RWPE2 (cell line): ENCODE results near the gene ITGA8.

Experiments used
- ATAC-seq: fragments of 200-7000 bp; cut with Tn5 transposase; 3 replicates; pipeline ENCODE4 v1.9.1; 2021; ENCODE audit warnings: low read depth
- DNase-seq: peaks from one replicate; pipeline ENCODE4 v3.0.0-alpha.2; 2020; ENCODE audit warnings: low spot score
- H3K27ac ChIP-seq: fragments of 450-650 bp; 2 replicates; pipeline ENCODE4 v1.5.1; 2017; ENCODE audit warnings: mild to moderate bottlenecking; ENCODE audit not compliant: poor library complexity, severe bottlenecking
- H3K27me3 ChIP-seq: fragments of 250-450 bp; sonication (Bioruptor Pico); 2 replicates; pipeline ENCODE4 v1.5.1; 2021; ENCODE audit warnings: mild to moderate bottlenecking, moderate library complexity; ENCODE audit not compliant: insufficient read depth, poor library complexity, severe bottlenecking
- H3K36me3 ChIP-seq: fragments of 250-450 bp; sonication (Bioruptor Pico); 2 replicates; pipeline ENCODE4 v1.5.1; 2020; ENCODE audit warnings: low read depth, mild to moderate bottlenecking, moderate library complexity
- H3K4me1 ChIP-seq: fragments of 250-450 bp; sonication (Bioruptor Pico); 2 replicates; pipeline ENCODE4 v1.5.1; 2021; ENCODE audit warnings: mild to moderate bottlenecking, moderate library complexity; ENCODE audit not compliant: insufficient read depth, poor library complexity, severe bottlenecking
- H3K4me3 ChIP-seq: fragments of 250-450 bp; sonication (Bioruptor Pico); 2 replicates; pipeline ENCODE4 v1.5.1; 2021; ENCODE audit warnings: mild to moderate bottlenecking, moderate library complexity; ENCODE audit not compliant: severe bottlenecking
- H3K9me3 ChIP-seq: fragments of 250-450 bp; sonication (Bioruptor Pico); 2 replicates; pipeline ENCODE4 v1.5.1; 2021; ENCODE audit warnings: mild to moderate bottlenecking, moderate library complexity; ENCODE audit not compliant: severe bottlenecking
- TF ChIP-seq, protein P1 (sequence below): fragments of 450-650 bp; IDR thresholded peaks from one replicate; pipeline ENCODE4 v1.5.1; 2017; ENCODE audit warnings: mild to moderate bottlenecking, moderate library complexity; ENCODE audit not compliant: poor library complexity, severe bottlenecking

The ITGA8 gene

DNA sequence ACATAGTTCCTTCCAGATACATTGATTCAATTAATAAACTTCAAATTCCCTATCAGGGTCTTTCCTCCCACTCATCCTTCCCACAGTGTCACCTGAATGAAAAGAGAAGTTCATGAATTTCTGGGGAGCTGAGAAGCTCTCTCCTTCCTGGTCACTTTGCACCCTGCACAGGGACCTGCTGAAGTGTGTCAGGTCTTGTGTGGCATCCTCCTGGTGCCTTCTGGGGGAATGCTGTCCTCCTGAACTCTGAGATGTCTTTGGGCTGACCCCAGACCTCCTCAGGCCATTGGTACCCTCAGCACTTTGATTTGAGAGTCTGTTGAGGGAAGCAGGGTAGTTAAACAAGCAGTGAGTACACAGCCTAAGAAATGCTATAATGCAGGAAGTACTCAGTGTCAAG is 39.5 kb upstream of the ITGA8 start:
- Histone ChIP-seq H3K27me3 (no peaks in the 10 kb centered on the region), H3K4me3 (no peak overlapping the region), H3K9me3 (no peaks in the 10 kb centered on the region), H3K36me3 (no peaks in the 10 kb centered on the region), H3K4me1 (no peaks in the 10 kb centered on the region), H3K27ac (no peak overlapping the region)
- TF ChIP-seq, protein P1, sequence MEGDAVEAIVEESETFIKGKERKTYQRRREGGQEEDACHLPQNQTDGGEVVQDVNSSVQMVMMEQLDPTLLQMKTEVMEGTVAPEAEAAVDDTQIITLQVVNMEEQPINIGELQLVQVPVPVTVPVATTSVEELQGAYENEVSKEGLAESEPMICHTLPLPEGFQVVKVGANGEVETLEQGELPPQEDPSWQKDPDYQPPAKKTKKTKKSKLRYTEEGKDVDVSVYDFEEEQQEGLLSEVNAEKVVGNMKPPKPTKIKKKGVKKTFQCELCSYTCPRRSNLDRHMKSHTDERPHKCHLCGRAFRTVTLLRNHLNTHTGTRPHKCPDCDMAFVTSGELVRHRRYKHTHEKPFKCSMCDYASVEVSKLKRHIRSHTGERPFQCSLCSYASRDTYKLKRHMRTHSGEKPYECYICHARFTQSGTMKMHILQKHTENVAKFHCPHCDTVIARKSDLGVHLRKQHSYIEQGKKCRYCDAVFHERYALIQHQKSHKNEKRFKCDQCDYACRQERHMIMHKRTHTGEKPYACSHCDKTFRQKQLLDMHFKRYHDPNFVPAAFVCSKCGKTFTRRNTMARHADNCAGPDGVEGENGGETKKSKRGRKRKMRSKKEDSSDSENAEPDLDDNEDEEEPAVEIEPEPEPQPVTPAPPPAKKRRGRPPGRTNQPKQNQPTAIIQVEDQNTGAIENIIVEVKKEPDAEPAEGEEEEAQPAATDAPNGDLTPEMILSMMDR, result no peak
- no peak for DNase-seq
- no peak for ATAC-seq

DNA sequence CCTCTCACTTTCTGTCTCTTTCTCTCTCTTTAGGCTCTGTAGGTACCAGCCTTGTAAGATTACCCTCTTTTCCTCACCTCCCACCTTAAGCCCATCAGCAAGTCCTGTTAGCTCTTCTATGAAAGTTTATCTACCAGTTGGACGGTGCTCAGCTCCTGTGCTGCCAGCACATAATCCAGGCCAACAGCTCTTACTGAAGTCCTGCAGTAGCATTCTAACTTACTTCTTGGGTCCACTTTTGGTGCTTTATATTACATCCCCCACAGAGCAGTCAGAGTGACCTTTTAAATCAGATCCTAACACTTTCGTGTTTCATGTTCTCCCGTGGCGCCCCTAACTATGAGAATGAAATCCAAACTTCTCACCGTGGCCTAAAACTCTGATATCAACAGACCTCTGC is 38.9 kb upstream of the ITGA8 start:
- Histone ChIP-seq H3K9me3 (no peaks in the 10 kb centered on the region), H3K36me3 (no peaks in the 10 kb centered on the region), H3K27ac (no peak overlapping the region), H3K4me3 (no peak overlapping the region), H3K27me3 (no peaks in the 10 kb centered on the region), H3K4me1 (no peaks in the 10 kb centered on the region)
- DNase-seq, result no peak
- TF ChIP-seq, protein P1, result no peak
- ATAC-seq, result no peak

DNA sequence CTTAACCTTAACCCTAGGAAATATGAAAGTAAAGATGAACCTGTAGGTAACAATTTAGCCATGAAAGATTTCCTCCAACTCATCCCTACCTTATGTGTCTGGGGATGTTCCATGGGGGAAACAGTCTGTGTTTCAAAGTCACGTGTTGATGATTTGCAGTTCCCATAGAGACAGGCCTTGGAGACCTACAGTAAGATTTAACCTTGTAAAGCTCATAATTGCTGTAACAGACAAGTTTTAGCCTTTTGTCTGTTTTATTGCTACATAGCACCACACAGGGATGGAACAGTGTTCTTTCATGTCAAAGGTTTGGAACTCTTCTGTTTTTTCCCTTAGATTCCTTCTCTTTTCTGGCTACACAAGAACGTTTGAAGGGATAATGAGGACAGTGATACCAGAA is 35.2 kb upstream of the ITGA8 start:
- H3K36me3 ChIP-seq, result no peaks in the 10 kb centered on the region
- DNase-seq (no peak), ATAC-seq (no peak)
- no peak overlapping the region for H3K4me3 ChIP-seq
- H3K9me3 ChIP-seq, result no peaks in the 10 kb centered on the region
- no peaks in the 10 kb centered on the region for H3K4me1 ChIP-seq
- TF ChIP-seq, protein P1, result no peak
- H3K27ac ChIP-seq, result no peak overlapping the region
- H3K27me3 ChIP-seq, result no peaks in the 10 kb centered on the region

DNA sequence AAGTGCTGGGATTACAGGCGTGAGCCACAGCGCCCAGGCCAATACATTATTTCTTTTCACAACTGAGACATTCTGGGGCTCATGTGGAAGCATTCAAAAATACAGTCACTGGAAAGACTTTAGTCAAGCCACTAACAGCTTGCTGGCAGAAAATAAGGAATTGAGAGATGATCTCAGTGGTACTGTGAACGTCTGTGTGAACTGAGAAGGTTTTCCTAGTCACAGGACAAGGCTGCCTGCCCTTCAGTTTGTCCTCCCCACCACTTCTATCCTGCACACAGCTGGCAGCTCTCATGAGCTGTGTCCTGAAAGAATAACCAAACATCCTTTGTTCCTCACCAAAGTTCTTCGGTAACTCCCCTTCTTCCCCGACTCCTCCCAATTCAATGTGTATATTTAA is 31.3 kb upstream of the ITGA8 start:
- no peak for ATAC-seq
- H3K4me3 ChIP-seq, result no peak overlapping the region
- H3K9me3 ChIP-seq, result no peaks in the 10 kb centered on the region
- TF ChIP-seq, protein P1, result no peak
- no peak overlapping the region for H3K27ac ChIP-seq
- DNase-seq, result no peak
- no peaks in the 10 kb centered on the region for H3K4me1 ChIP-seq
- no peaks in the 10 kb centered on the region for H3K36me3 ChIP-seq
- no peaks in the 10 kb centered on the region for H3K27me3 ChIP-seq

DNA sequence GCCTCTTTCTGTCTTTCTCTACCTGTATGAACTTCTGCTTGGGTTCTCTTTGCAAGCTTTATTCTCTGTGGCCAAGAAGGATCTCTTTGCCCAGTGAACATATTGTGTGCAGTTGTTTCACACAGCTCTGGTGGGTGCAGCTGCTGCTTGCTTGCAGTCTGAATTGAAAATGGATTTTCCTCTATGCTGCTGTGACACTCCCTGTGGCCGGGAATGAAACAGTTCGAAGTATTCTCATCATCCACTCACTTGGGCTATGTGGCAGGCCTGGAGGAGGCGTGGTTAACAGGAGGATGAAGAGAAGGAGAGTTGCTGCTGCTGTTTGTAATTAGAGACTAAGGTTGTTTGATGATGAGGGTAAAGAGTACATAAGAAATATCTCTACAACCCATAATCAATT is 28.4 kb upstream of the ITGA8 start:
- no peak for DNase-seq
- Histone ChIP-seq H3K27ac (no peak overlapping the region), H3K27me3 (no peaks in the 10 kb centered on the region), H3K36me3 (no peaks in the 10 kb centered on the region), H3K9me3 (no peaks in the 10 kb centered on the region), H3K4me1 (no peaks in the 10 kb centered on the region), H3K4me3 (no peak overlapping the region)
- TF ChIP-seq, protein P1, result no peak
- no peak for ATAC-seq
